Neural cell (in vitro differentiated cells): ENCODE measurements around the gene F7.

Source experiments
- EP300 ChIP-seq: fragments of 450-650 bp; conservative IDR thresholded peaks from 2 replicates; pipeline ENCODE4 v1.6.1; 2014; ENCODE audit warnings: antibody characterized with exemption, mild to moderate bottlenecking, moderate library complexity; ENCODE audit not compliant: poor library complexity, severe bottlenecking
- POLR2AphosphoS5 ChIP-seq: IDR thresholded peaks from 2 replicates; pipeline ENCODE4 v1.6.1; 2012
- RAD21 ChIP-seq: fragments of 450-650 bp; conservative IDR thresholded peaks from 2 replicates; pipeline ENCODE4 v1.6.1; 2014; ENCODE audit warnings: antibody characterized with exemption, mild to moderate bottlenecking, moderate library complexity
- TF ChIP-seq, protein P1 (sequence below): IDR thresholded peaks from 2 replicates; pipeline ENCODE4 v1.6.1; 2012; ENCODE audit warnings: borderline replicate concordance
- TF ChIP-seq, protein P2 (sequence below): fragments of 450-650 bp; IDR thresholded peaks from 2 replicates; pipeline ENCODE4 v1.5.1; 2014; ENCODE audit warnings: antibody characterized with exemption, mild to moderate bottlenecking, moderate library complexity; ENCODE audit not compliant: poor library complexity, severe bottlenecking

- TF ChIP-seq RAD21 (no peak), EP300 (no peak), POLR2AphosphoS5 (no peak)
- TF ChIP-seq, protein P1, sequence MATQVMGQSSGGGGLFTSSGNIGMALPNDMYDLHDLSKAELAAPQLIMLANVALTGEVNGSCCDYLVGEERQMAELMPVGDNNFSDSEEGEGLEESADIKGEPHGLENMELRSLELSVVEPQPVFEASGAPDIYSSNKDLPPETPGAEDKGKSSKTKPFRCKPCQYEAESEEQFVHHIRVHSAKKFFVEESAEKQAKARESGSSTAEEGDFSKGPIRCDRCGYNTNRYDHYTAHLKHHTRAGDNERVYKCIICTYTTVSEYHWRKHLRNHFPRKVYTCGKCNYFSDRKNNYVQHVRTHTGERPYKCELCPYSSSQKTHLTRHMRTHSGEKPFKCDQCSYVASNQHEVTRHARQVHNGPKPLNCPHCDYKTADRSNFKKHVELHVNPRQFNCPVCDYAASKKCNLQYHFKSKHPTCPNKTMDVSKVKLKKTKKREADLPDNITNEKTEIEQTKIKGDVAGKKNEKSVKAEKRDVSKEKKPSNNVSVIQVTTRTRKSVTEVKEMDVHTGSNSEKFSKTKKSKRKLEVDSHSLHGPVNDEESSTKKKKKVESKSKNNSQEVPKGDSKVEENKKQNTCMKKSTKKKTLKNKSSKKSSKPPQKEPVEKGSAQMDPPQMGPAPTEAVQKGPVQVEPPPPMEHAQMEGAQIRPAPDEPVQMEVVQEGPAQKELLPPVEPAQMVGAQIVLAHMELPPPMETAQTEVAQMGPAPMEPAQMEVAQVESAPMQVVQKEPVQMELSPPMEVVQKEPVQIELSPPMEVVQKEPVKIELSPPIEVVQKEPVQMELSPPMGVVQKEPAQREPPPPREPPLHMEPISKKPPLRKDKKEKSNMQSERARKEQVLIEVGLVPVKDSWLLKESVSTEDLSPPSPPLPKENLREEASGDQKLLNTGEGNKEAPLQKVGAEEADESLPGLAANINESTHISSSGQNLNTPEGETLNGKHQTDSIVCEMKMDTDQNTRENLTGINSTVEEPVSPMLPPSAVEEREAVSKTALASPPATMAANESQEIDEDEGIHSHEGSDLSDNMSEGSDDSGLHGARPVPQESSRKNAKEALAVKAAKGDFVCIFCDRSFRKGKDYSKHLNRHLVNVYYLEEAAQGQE, result no peak
- TF ChIP-seq, protein P2, sequence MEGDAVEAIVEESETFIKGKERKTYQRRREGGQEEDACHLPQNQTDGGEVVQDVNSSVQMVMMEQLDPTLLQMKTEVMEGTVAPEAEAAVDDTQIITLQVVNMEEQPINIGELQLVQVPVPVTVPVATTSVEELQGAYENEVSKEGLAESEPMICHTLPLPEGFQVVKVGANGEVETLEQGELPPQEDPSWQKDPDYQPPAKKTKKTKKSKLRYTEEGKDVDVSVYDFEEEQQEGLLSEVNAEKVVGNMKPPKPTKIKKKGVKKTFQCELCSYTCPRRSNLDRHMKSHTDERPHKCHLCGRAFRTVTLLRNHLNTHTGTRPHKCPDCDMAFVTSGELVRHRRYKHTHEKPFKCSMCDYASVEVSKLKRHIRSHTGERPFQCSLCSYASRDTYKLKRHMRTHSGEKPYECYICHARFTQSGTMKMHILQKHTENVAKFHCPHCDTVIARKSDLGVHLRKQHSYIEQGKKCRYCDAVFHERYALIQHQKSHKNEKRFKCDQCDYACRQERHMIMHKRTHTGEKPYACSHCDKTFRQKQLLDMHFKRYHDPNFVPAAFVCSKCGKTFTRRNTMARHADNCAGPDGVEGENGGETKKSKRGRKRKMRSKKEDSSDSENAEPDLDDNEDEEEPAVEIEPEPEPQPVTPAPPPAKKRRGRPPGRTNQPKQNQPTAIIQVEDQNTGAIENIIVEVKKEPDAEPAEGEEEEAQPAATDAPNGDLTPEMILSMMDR, result no peak
Measured at GRCh38 chr13:113091211-113091771, 14.3 kb upstream of the F7 start.
